ENCODE measurements around the gene MYOM1. TPM values are rescaled to one million over a fixed set of nuclear protein-coding genes. Genes with fewer than 3 reads are reported as not detected.

MYOM1 gene
- total RNA-seq, 2 experiments from 2014 or later, result 2.4 to 3.8 TPM

GRCh38 chr18:3040173-3040572, 179.6 kb downstream of the MYOM1 start:
- Histone ChIP-seq H3K27ac (ENCODE audit: low read depth, low read length, poor library complexity, severe bottlenecking) (no peak overlapping the region), H3K9me2 (ENCODE audit: insufficient read depth, low read length) (no peaks in the 10 kb centered on the region), H3K79me2 (ENCODE audit: insufficient read depth, low read depth, low read length) (no peaks in the 10 kb centered on the region), H3K36me3 (ENCODE audit: insufficient read depth, low read length) (no peaks in the 10 kb centered on the region), H3K9me3 (ENCODE audit: low read length) (no peaks in the 10 kb centered on the region), H2AFZ (ENCODE audit: low read length) (no peak overlapping the region), H3K4me3 (ENCODE audit: low read depth, low read length, poor library complexity, severe bottlenecking) (no peak overlapping the region), H4K20me1 (ENCODE audit: insufficient read depth, low read length) (no peaks in the 10 kb centered on the region), H3K4me1 (ENCODE audit: insufficient read depth, low read length, poor library complexity, severe bottlenecking) (peaks cover 7% of the 10 kb centered on the region), H3K4me2 (ENCODE audit: low read length) (no peak overlapping the region)
- no TSS peak for BruUV-seq (replicated peaks)
- no peak for DNase-seq (ENCODE audit: low spot score)
- intact Hi-C loops (cut with micrococcal nuclease; ENCODE audit: unreplicated experiment), result no loop called here
- TF ChIP-seq CTCF (conservative IDR thresholded peaks at IDR 0.05; ENCODE audit: low read length) (no peak), EZH2phosphoT487 (IDR thresholded peaks at IDR 0.05; ENCODE audit: borderline replicate concordance, low read depth, low read length) (no peak)
- ChIA-PET CTCF (ENCODE audit: unreplicated experiment) (no interaction called here), POLR2A (interaction anchor here (0.7 kb wide), 1 partner anchor 9 kb away, joined by 3 read pairs; no protein-coding TSS in a partner anchor)

- Histone ChIP-seq H4K20me1 (ENCODE audit: insufficient read depth, low read length) (no peaks in the 10 kb centered on the region), H2AFZ (ENCODE audit: low read length) (no peak overlapping the region), H3K4me1 (ENCODE audit: insufficient read depth, low read length, poor library complexity, severe bottlenecking) (peaks cover 7% of the 10 kb centered on the region), H3K36me3 (ENCODE audit: insufficient read depth, low read length) (no peaks in the 10 kb centered on the region), H3K79me2 (ENCODE audit: insufficient read depth, low read depth, low read length) (no peaks in the 10 kb centered on the region), H3K4me3 (ENCODE audit: low read depth, low read length, poor library complexity, severe bottlenecking) (no peak overlapping the region), H3K4me2 (ENCODE audit: low read length) (no peak overlapping the region), H3K9me2 (ENCODE audit: insufficient read depth, low read length) (no peaks in the 10 kb centered on the region), H3K27ac (ENCODE audit: low read depth, low read length, poor library complexity, severe bottlenecking) (no peak overlapping the region), H3K9me3 (ENCODE audit: low read length) (no peaks in the 10 kb centered on the region)
- intact Hi-C loops (cut with micrococcal nuclease; ENCODE audit: unreplicated experiment), result no loop called here
- BruUV-seq (replicated peaks), result no TSS peak
- TF ChIP-seq EZH2phosphoT487 (IDR thresholded peaks at IDR 0.05; ENCODE audit: borderline replicate concordance, low read depth, low read length), result no peak
- no peak for TF ChIP-seq CTCF (conservative IDR thresholded peaks at IDR 0.05; ENCODE audit: low read length)
- peak; percentile 44 for DNase-seq (ENCODE audit: low spot score)
- POLR2A ChIA-PET, result interaction anchor here (0.7 to 1.3 kb wide), 4 partner anchors 11 to 120 kb away, joined by 3 to 4 read pairs (median 3); no protein-coding TSS in a partner anchor
- CTCF ChIA-PET (ENCODE audit: unreplicated experiment), result no interaction called here
These were observed 182.3 kb downstream of the MYOM1 start for GRCh38 chr18:3037423-3037915.

- intact Hi-C loops (cut with micrococcal nuclease; ENCODE audit: unreplicated experiment), result no loop called here
- H3K27ac ChIP-seq (ENCODE audit: low read depth, low read length, poor library complexity, severe bottlenecking), result no peak overlapping the region
- H3K4me3 ChIP-seq (ENCODE audit: low read depth, low read length, poor library complexity, severe bottlenecking), result no peak overlapping the region
- H4K20me1 ChIP-seq (ENCODE audit: insufficient read depth, low read length), result no peaks in the 10 kb centered on the region
- BruUV-seq (replicated peaks), result no TSS peak
- DNase-seq (ENCODE audit: low spot score), result no peak
- H3K4me1 ChIP-seq (ENCODE audit: insufficient read depth, low read length, poor library complexity, severe bottlenecking), result peaks cover 7% of the 10 kb centered on the region
- TF ChIP-seq EZH2phosphoT487 (IDR thresholded peaks at IDR 0.05; ENCODE audit: borderline replicate concordance, low read depth, low read length), result no peak
- no peaks in the 10 kb centered on the region for H3K36me3 ChIP-seq (ENCODE audit: insufficient read depth, low read length)
- H3K9me2 ChIP-seq (ENCODE audit: insufficient read depth, low read length), result no peaks in the 10 kb centered on the region
- no peaks in the 10 kb centered on the region for H3K9me3 ChIP-seq (ENCODE audit: low read length)
- CTCF ChIA-PET (ENCODE audit: unreplicated experiment), result no interaction called here
- POLR2A ChIA-PET, result interaction anchor here (0.6 to 1.3 kb wide), 3 partner anchors 12 to 486 kb away, joined by 3 to 8 read pairs (median 4); no protein-coding TSS in a partner anchor
- no peaks in the 10 kb centered on the region for H3K79me2 ChIP-seq (ENCODE audit: insufficient read depth, low read depth, low read length)
- no peak overlapping the region for H2AFZ ChIP-seq (ENCODE audit: low read length)
- no peak overlapping the region for H3K4me2 ChIP-seq (ENCODE audit: low read length)
These were observed 183.7 kb downstream of the MYOM1 start for GRCh38 chr18:3036108-3036507.
